ENCODE results near the gene OPTN. TPM values are rescaled to one million over a fixed set of nuclear protein-coding genes. Genes with fewer than 3 reads are reported as not detected.

The OPTN gene
- total RNA-seq, 2 experiments from 2014 or later: 86.8 to 99.6 TPM

- H3K27me3 Mint-ChIP-seq: peaks cover 5% of the 10 kb centered on the region
- H3K4me3 ChIP-seq (ENCODE audit: low read length): no peak overlapping the region
- peaks cover 19% of the 10 kb centered on the region for H3K4me1 ChIP-seq (ENCODE audit: insufficient read depth, low read length)
- POLR2A ChIA-PET: no interaction called here
- no peaks in the 10 kb centered on the region for H3K27me3 ChIP-seq (ENCODE audit: control insufficient read depth in 1 of 2, insufficient read depth in 2 of 2, low read length in 2 of 2)
- ATAC-seq (ENCODE audit: poor library complexity): no peak
- TF ChIP-seq CTCF (IDR thresholded peaks at IDR 0.05): no peak
- peaks cover 17% of the 10 kb centered on the region for H3K4me1 Mint-ChIP-seq (ENCODE audit: low read depth)
- H3K9me3 Mint-ChIP-seq: no peaks in the 10 kb centered on the region
- no peaks in the 10 kb centered on the region for H3K9me3 ChIP-seq (ENCODE audit: control insufficient read depth in 1 of 2, insufficient read depth in 1 of 2, low read length in 2 of 2)
- intact Hi-C loops (cut with DNase I, micrococcal nuclease): loop anchor here (5.0 to 10.0 kb wide), 3 partner anchors 257 to 833 kb away; no protein-coding TSS in a partner anchor
- no peak overlapping the region for H3K4me3 Mint-ChIP-seq
- no peak for DNase-seq
- no peak overlapping the region for H3K27ac ChIP-seq (ENCODE audit: low read depth in 1 of 2, low read length in 2 of 2)
- H3K36me3 ChIP-seq (ENCODE audit: insufficient read depth, low read length): no peaks in the 10 kb centered on the region
- CTCF ChIA-PET: no interaction called here
- no peak overlapping the region for H3K27ac Mint-ChIP-seq
- H3K36me3 Mint-ChIP-seq (ENCODE audit: low read depth): peaks cover 5% of the 10 kb centered on the region
These were observed 4.9 kb upstream of the OPTN start for GRCh38 chr10:13095094-13095493.

GRCh38 chr10:13095929-13096328 lies 4.0 kb upstream of the OPTN start:
- peaks cover 21% of the 10 kb centered on the region for H3K4me1 ChIP-seq (ENCODE audit: insufficient read depth, low read length)
- no peaks in the 10 kb centered on the region for H3K27me3 ChIP-seq (ENCODE audit: control insufficient read depth in 1 of 2, insufficient read depth in 2 of 2, low read length in 2 of 2)
- Mint-ChIP-seq H3K4me3 (no peak overlapping the region), H3K27ac (no peak overlapping the region), H3K27me3 (peaks cover 5% of the 10 kb centered on the region), H3K4me1 (ENCODE audit: low read depth) (peaks cover 23% of the 10 kb centered on the region), H3K36me3 (ENCODE audit: low read depth) (peaks cover 10% of the 10 kb centered on the region), H3K9me3 (no peaks in the 10 kb centered on the region)
- no peak overlapping the region for H3K27ac ChIP-seq (ENCODE audit: low read depth in 1 of 2, low read length in 2 of 2)
- DNase-seq (no peak), ATAC-seq (ENCODE audit: poor library complexity) (no peak)
- ChIA-PET CTCF (no interaction called here), POLR2A (no interaction called here)
- intact Hi-C loops (cut with DNase I, micrococcal nuclease): loop anchor here (5.0 to 10.0 kb wide), 3 partner anchors 256 to 834 kb away; no protein-coding TSS in a partner anchor
- H3K4me3 ChIP-seq (ENCODE audit: low read length): no peak overlapping the region
- no peaks in the 10 kb centered on the region for H3K9me3 ChIP-seq (ENCODE audit: control insufficient read depth in 1 of 2, insufficient read depth in 1 of 2, low read length in 2 of 2)
- H3K36me3 ChIP-seq (ENCODE audit: insufficient read depth, low read length): no peaks in the 10 kb centered on the region
- TF ChIP-seq CTCF (IDR thresholded peaks at IDR 0.05): no peak

- POLR2A ChIA-PET: interaction anchor here (0.8 to 2.6 kb wide), 9 partner anchors 10 to 253 kb away, joined by 3 to 22 read pairs (median 4); partner anchors contain the start of gene PHYH
- Histone ChIP-seq H3K9me3 (ENCODE audit: control insufficient read depth in 1 of 2, insufficient read depth in 1 of 2, low read length in 2 of 2) (no peaks in the 10 kb centered on the region), H3K4me1 (ENCODE audit: insufficient read depth, low read length) (peaks cover 43% of the 10 kb centered on the region), H3K36me3 (ENCODE audit: insufficient read depth, low read length) (peaks cover 5% of the 10 kb centered on the region), H3K4me3 (ENCODE audit: low read length) (peak overlapping the region; percentile 94), H3K27ac (ENCODE audit: low read depth in 1 of 2, low read length in 2 of 2) (peak overlapping the region; percentile 33 to 91), H3K27me3 (ENCODE audit: control insufficient read depth in 1 of 2, insufficient read depth in 2 of 2, low read length in 2 of 2) (no peaks in the 10 kb centered on the region)
- intact Hi-C loops (cut with DNase I, micrococcal nuclease): loop anchor here (2.0 to 10.0 kb wide), 5 partner anchors 198 to 837 kb away; no protein-coding TSS in a partner anchor
- ATAC-seq (ENCODE audit: poor library complexity) (peak; percentile 22), DNase-seq (peak; percentile 15 to 80 (median 30))
- Mint-ChIP-seq H3K27ac (peak overlapping the region; percentile 95), H3K36me3 (ENCODE audit: low read depth) (peaks cover 15% of the 10 kb centered on the region), H3K9me3 (no peaks in the 10 kb centered on the region), H3K4me1 (ENCODE audit: low read depth) (peaks cover 46% of the 10 kb centered on the region), H3K4me3 (peak overlapping the region; percentile 94), H3K27me3 (no peaks in the 10 kb centered on the region)
- peak; percentile 30 for TF ChIP-seq CTCF (IDR thresholded peaks at IDR 0.05)
- CTCF ChIA-PET: interaction anchor here (0.6 to 2.5 kb wide), 13 partner anchors 9 to 1548 kb away, joined by 3 to 14 read pairs (median 4); partner anchors contain the start of genes CDC123 and NUDT5
These were observed 758 bp upstream of the OPTN start for GRCh38 chr10:13099144-13099665.

Measured in CD4-positive, alpha-beta T cell (primary cell).